OCI-LY7 (cell line): ENCODE data around the gene ZNF500.

ENCODE experiments used
- CTCF ChIP-seq: fragments of 200-600 bp; sonication (generic); conservative IDR thresholded peaks from 2 replicates; pipeline ENCODE4 v1.5.1; 2014; ENCODE audit warnings: mild to moderate bottlenecking, antibody characterized with exemption, low read length, moderate library complexity, mixed read lengths
- EZH2phosphoT487 ChIP-seq: fragments of 200-600 bp; sonication (generic); IDR thresholded peaks from 2 replicates; pipeline ENCODE4 v1.6.1; 2018; ENCODE audit warnings: low read depth, borderline replicate concordance, mild to moderate bottlenecking, mixed run types, antibody characterized with exemption, low read length, moderate library complexity, mixed read lengths

- TF ChIP-seq CTCF: no peak
- TF ChIP-seq EZH2phosphoT487: no peak
These were observed 48.5 kb downstream of the ZNF500 start for GRCh38 chr16:4718466-4718865.
